GM23338 (cell line): ENCODE data around the gene C14orf93.

Source experiments
- CREB1 ChIP-seq: fragments of 250-450 bp; sonication (Bioruptor Pico); IDR thresholded peaks from 2 replicates; pipeline ENCODE4 v1.5.0; 2020; ENCODE audit warnings: low read depth, mild to moderate bottlenecking, moderate library complexity
- CTCF ChIP-seq, 2 experiments: fragments of 200-600 bp in 1 of 2; sonication (generic) in 1 of 2; conservative IDR thresholded peaks; 2 replicates each; pipeline versions ENCODE4 v1.5.1 to v1.6.1; 2016 to 2017; ENCODE audit warnings: antibody characterized with exemption in 2 of 2, low read depth in 2 of 2, mild to moderate bottlenecking in 2 of 2, moderate library complexity in 1 of 2
- EZH2 ChIP-seq: fragments of 200-600 bp; sonication (generic); IDR thresholded peaks from one replicate; pipeline ENCODE4 v1.8.0; 2017; ENCODE audit warnings: antibody characterized with exemption, mild to moderate bottlenecking, low read depth; ENCODE audit not compliant: unreplicated experiment
- EZH2phosphoT487 ChIP-seq: fragments of 200-600 bp; sonication (generic); IDR thresholded peaks from one replicate; pipeline ENCODE4 v1.8.1; 2018; ENCODE audit warnings: antibody characterized with exemption; ENCODE audit not compliant: unreplicated experiment
- POLR2AphosphoS5 ChIP-seq: IDR thresholded peaks from 2 replicates; pipeline ENCODE4 v1.6.1; 2016; ENCODE audit warnings: antibody characterized with exemption, low read depth
- STAT1 ChIP-seq: IDR thresholded peaks from one replicate; pipeline ENCODE4 v1.6.1; 2016; ENCODE audit warnings: antibody characterized with exemption; ENCODE audit not compliant: unreplicated experiment
- ZNF114 ChIP-seq: fragments of 250-450 bp; sonication (Bioruptor Pico); IDR thresholded peaks from 2 replicates; pipeline ENCODE4 v1.5.0; 2020; ENCODE audit warnings: mild to moderate bottlenecking, moderate library complexity
- ZNF462 ChIP-seq: fragments of 250-450 bp; sonication (Bioruptor Pico); IDR thresholded peaks from 2 replicates; pipeline ENCODE4 v1.5.0; 2020; ENCODE audit warnings: mild to moderate bottlenecking, moderate library complexity
- TF ChIP-seq, protein P1 (sequence below): IDR thresholded peaks from one replicate; pipeline ENCODE4 v1.6.1; 2018; ENCODE audit warnings: antibody characterized with exemption; ENCODE audit not compliant: unreplicated experiment

DNA sequence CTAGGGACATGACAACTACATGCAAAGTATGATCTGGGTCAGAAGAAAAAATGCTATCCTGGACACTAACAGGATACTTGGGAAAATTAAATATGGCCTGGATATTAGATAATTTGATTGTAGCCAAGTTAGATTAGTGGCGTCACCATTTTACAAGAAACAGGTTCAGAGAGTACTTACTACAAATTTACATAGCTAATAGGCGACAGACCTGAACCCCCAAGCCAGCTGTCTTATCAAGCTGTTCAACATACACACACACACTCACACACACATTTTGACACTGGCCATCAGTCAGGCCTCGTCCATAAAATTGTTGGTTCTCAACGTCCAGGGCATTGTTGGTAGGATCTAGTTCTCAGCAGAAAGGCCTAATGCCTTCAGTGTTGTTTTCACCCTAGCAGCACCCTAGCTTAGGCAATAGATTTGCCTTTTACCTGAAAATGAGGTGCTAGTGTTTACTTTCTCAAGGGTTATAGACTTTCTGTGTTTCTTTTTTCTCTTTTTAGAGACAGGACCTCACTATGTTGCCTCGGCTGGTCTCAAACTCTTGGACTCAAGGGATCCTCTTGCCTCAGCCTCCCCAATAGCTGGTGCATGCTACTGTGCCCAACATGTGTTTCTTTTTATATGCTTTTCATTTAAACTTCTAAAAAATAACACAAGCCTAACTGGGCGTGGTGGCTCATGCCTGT is 3.3 kb upstream of the C14orf93 start:
- TF ChIP-seq CTCF (conservative IDR thresholded peaks at IDR 0.05; ENCODE audit: low read depth in 2 of 2) (no peak), POLR2AphosphoS5 (no peak), EZH2 (no peak), CREB1 (no peak), ZNF114 (CRISPR knock-in tag) (no peak), STAT1 (no peak), ZNF462 (CRISPR knock-in tag) (no peak), EZH2phosphoT487 (no peak)
- TF ChIP-seq, protein P1, sequence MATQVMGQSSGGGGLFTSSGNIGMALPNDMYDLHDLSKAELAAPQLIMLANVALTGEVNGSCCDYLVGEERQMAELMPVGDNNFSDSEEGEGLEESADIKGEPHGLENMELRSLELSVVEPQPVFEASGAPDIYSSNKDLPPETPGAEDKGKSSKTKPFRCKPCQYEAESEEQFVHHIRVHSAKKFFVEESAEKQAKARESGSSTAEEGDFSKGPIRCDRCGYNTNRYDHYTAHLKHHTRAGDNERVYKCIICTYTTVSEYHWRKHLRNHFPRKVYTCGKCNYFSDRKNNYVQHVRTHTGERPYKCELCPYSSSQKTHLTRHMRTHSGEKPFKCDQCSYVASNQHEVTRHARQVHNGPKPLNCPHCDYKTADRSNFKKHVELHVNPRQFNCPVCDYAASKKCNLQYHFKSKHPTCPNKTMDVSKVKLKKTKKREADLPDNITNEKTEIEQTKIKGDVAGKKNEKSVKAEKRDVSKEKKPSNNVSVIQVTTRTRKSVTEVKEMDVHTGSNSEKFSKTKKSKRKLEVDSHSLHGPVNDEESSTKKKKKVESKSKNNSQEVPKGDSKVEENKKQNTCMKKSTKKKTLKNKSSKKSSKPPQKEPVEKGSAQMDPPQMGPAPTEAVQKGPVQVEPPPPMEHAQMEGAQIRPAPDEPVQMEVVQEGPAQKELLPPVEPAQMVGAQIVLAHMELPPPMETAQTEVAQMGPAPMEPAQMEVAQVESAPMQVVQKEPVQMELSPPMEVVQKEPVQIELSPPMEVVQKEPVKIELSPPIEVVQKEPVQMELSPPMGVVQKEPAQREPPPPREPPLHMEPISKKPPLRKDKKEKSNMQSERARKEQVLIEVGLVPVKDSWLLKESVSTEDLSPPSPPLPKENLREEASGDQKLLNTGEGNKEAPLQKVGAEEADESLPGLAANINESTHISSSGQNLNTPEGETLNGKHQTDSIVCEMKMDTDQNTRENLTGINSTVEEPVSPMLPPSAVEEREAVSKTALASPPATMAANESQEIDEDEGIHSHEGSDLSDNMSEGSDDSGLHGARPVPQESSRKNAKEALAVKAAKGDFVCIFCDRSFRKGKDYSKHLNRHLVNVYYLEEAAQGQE: no peak
